GM06990 (cell line): ENCODE measurements around the gene PPP1R37.

Source experiments
- DNase-seq: peaks from one replicate; pipeline ENCODE4 v3.0.0-alpha.2; 2011; ENCODE audit not compliant: insufficient read length; ENCODE audit errors: extremely low read depth
- H3K27me3 ChIP-seq: replicated peaks from 2 replicates; pipeline ENCODE4 v1.6.0; 2011; ENCODE audit warnings: low read length; ENCODE audit not compliant: control insufficient read depth, insufficient read depth
- H3K36me3 ChIP-seq: 2 replicates; pipeline ENCODE4 v1.5.1; 2011; ENCODE audit warnings: low read length; ENCODE audit not compliant: control insufficient read depth, insufficient read depth
- H3K4me3 ChIP-seq: replicated peaks from 2 replicates; pipeline ENCODE4 v1.5.1; 2011; ENCODE audit warnings: low read depth, mild to moderate bottlenecking, control low read depth, low read length
- TF ChIP-seq, protein P1 (sequence below): IDR thresholded peaks from 2 replicates; pipeline ENCODE4 v1.5.1; 2011; ENCODE audit warnings: low read length, control low read depth, mild to moderate bottlenecking, inconsistent platforms; ENCODE audit not compliant: insufficient read depth, poor library complexity, severe bottlenecking

Gene PPP1R37

GRCh38 chr19:45094137-45094536 lies 1.2 kb downstream of the PPP1R37 start:
- Histone ChIP-seq H3K27me3 (no peaks in the 10 kb centered on the region), H3K4me3 (peak overlapping the region; percentile 66), H3K36me3 (peaks cover 14% of the 10 kb centered on the region)
- TF ChIP-seq, protein P1, sequence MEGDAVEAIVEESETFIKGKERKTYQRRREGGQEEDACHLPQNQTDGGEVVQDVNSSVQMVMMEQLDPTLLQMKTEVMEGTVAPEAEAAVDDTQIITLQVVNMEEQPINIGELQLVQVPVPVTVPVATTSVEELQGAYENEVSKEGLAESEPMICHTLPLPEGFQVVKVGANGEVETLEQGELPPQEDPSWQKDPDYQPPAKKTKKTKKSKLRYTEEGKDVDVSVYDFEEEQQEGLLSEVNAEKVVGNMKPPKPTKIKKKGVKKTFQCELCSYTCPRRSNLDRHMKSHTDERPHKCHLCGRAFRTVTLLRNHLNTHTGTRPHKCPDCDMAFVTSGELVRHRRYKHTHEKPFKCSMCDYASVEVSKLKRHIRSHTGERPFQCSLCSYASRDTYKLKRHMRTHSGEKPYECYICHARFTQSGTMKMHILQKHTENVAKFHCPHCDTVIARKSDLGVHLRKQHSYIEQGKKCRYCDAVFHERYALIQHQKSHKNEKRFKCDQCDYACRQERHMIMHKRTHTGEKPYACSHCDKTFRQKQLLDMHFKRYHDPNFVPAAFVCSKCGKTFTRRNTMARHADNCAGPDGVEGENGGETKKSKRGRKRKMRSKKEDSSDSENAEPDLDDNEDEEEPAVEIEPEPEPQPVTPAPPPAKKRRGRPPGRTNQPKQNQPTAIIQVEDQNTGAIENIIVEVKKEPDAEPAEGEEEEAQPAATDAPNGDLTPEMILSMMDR, result no peak
- no peak for DNase-seq

DNA sequence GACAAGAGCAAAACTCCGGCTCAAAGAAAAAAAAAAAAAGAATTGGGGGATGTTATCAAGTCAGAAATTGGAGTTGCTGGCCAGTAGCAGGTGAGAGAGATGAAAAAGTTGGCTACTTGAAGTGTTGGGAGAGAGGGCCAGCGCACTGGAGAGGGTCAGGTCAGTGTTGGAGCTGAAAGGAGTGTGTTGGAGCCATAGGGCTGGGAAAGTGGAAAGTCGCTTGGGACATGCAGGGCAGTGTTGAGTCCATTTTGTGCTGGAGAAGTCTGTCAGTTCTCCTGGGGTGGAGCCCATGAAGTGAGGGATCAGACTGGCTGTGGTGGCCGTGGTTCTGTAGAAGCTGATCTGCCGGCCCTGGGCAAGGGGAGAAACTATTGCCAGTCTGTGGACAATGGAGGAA lies 1.7 kb downstream of the PPP1R37 start:
- H3K36me3 ChIP-seq, result peaks cover 14% of the 10 kb centered on the region
- TF ChIP-seq, protein P1, result no peak
- no peaks in the 10 kb centered on the region for H3K27me3 ChIP-seq
- no peak for DNase-seq
- peak overlapping the region; percentile 66; the same call in 1 of the 2 replicates for H3K4me3 ChIP-seq

DNA sequence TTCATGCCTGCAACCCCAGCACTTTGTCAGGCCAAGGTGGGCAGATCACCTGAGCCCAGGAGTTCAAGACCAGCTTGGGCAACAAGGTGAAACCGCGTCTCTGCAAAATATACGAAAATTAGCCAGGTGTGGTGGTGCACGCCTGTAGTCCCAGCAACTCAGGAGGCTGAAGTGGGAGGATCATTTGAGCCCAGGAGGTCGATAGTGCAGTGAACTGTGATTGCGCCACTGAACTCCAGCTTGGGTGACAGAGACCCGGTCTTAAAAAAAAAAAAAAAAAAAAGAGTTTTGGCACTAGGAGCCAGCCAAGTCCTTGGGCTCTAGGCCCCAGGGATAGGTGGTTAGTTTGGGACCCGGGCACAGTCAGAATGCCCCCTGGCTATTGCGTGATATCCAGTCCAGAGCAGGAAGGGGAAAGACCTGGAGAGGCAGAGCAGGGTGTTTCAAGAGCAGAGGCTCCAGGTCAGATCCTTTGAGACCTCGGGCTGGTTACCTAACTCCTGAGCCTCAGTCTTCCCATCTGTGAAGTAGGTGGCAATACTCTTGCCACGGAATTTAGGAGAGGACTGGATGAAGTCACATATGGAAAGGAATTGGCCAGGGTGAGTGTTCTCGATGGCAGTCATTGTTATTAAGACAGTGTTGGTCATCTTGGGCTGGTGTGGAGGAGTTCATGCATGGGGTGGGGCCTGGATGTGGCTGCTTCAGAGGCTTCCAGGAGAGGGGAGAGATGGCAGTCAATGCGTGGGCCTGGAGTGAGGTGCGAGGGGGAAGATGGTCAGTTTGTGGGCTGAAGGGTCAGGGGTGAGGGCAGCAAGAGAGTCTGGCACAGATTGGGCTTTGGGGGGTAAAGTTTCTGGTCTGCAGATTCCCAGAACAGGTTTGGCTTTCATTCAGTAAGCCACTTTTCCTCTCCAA lies 2.8 kb downstream of the PPP1R37 start:
- Histone ChIP-seq H3K27me3 (no peaks in the 10 kb centered on the region), H3K4me3 (no peak overlapping the region), H3K36me3 (peaks cover 10% of the 10 kb centered on the region)
- DNase-seq, result no peak
- TF ChIP-seq, protein P1, result no peak

- Histone ChIP-seq H3K27me3 (no peaks in the 10 kb centered on the region), H3K4me3 (no peak overlapping the region), H3K36me3 (peaks cover 5% of the 10 kb centered on the region)
- TF ChIP-seq, protein P1, result no peak
- no peak for DNase-seq
Measured at GRCh38 chr19:45096700-45097099, 3.7 kb downstream of the PPP1R37 start.

GRCh38 chr19:45097450-45097775 lies 4.4 kb downstream of the PPP1R37 start:
- TF ChIP-seq, protein P1, result no peak
- Histone ChIP-seq H3K4me3 (no peak overlapping the region), H3K27me3 (no peaks in the 10 kb centered on the region), H3K36me3 (peaks cover 5% of the 10 kb centered on the region)
- DNase-seq, result no peak
